Astrocyte (in vitro differentiated cells and primary cell): ENCODE measurements around the gene ZNF276. TPM values are rescaled to one million over a fixed set of nuclear protein-coding genes. Genes with fewer than 3 reads are reported as not detected.

Source experiments
- DNase-seq: peaks from one replicate; pipeline ENCODE4 v3.0.0-alpha.2; 2010; ENCODE audit warnings: low read depth
- FAIRE-seq: peaks from 2 replicates; lab custom pipeline; 2011; peaks lifted over from hg19 to GRCh38; lab: Jason Lieb, UNC
- H2AFZ ChIP-seq: 2 replicates; pipeline ENCODE4 v1.6.0; 2012; ENCODE audit warnings: low read depth, low read length, inconsistent platforms
- H3K27ac ChIP-seq: 2 replicates; pipeline ENCODE4 v1.5.1; 2011; ENCODE audit warnings: low read depth, low read length, inconsistent platforms
- H3K27me3 ChIP-seq: 2 replicates; pipeline ENCODE4 v1.6.0; 2011; ENCODE audit warnings: low read length, inconsistent platforms; ENCODE audit not compliant: insufficient read depth
- H3K36me3 ChIP-seq: 2 replicates; pipeline ENCODE4 v1.5.1; 2011; ENCODE audit warnings: low read length, inconsistent platforms; ENCODE audit not compliant: insufficient read depth
- H3K4me1 ChIP-seq: 2 replicates; pipeline ENCODE4 v1.5.1; 2011; ENCODE audit warnings: low read length, inconsistent platforms; ENCODE audit not compliant: insufficient read depth
- H3K4me2 ChIP-seq: 2 replicates; pipeline ENCODE4 v1.6.0; 2012; ENCODE audit warnings: low read length, inconsistent platforms
- H3K4me3 ChIP-seq: 2 replicates; pipeline ENCODE4 v1.5.1; 2011; ENCODE audit warnings: low read depth, mild to moderate bottlenecking, low read length, inconsistent platforms; ENCODE audit not compliant: insufficient read depth
- H3K79me2 ChIP-seq: 2 replicates; pipeline ENCODE4 v1.6.0; 2012; ENCODE audit warnings: mild to moderate bottlenecking, low read length, inconsistent platforms; ENCODE audit not compliant: insufficient read depth
- H3K9ac ChIP-seq: 2 replicates; pipeline ENCODE4 v1.6.0; 2012; ENCODE audit warnings: mild to moderate bottlenecking, low read length, inconsistent platforms
- H3K9me3 ChIP-seq: 2 replicates; pipeline ENCODE4 v1.5.1; 2012; ENCODE audit warnings: low read depth, mild to moderate bottlenecking, low read length, inconsistent platforms; ENCODE audit not compliant: insufficient read depth
- H4K20me1 ChIP-seq: 2 replicates; pipeline ENCODE4 v1.6.0; 2012; ENCODE audit warnings: low read length, inconsistent platforms; ENCODE audit not compliant: insufficient read depth
- H3K27ac Mint-ChIP-seq: one replicate; pipeline ENCODE4 v1.8.0; 2021; ENCODE audit warnings: mild to moderate bottlenecking, mixed read lengths; ENCODE audit not compliant: unreplicated experiment
- H3K27me3 Mint-ChIP-seq: one replicate; pipeline ENCODE4 v1.8.0; 2021; ENCODE audit warnings: low read depth, mixed read lengths; ENCODE audit not compliant: unreplicated experiment
- H3K36me3 Mint-ChIP-seq: one replicate; pipeline ENCODE4 v1.8.0; 2021; ENCODE audit warnings: low read depth, mixed read lengths; ENCODE audit not compliant: unreplicated experiment
- H3K4me1 Mint-ChIP-seq: one replicate; pipeline ENCODE4 v1.8.0; 2021; ENCODE audit warnings: low read depth, mixed read lengths; ENCODE audit not compliant: unreplicated experiment
- H3K4me3 Mint-ChIP-seq: one replicate; pipeline ENCODE4 v1.8.0; 2021; ENCODE audit warnings: mild to moderate bottlenecking, moderate library complexity, mixed read lengths; ENCODE audit not compliant: unreplicated experiment
- H3K9me3 Mint-ChIP-seq: one replicate; pipeline ENCODE4 v1.8.0; 2021; ENCODE audit warnings: mild to moderate bottlenecking, mixed read lengths; ENCODE audit not compliant: unreplicated experiment
- EZH2 ChIP-seq: IDR thresholded peaks from 2 replicates; pipeline ENCODE4 v1.6.1; 2012; ENCODE audit warnings: mild to moderate bottlenecking, low read length, inconsistent platforms; ENCODE audit not compliant: insufficient read depth
- total RNA-seq: library from RNA; stranded (reverse); gene quantifications from 2 replicates; pipeline ENCODE4 v1.2.1, GENCODE V29; 2021
- TF ChIP-seq, protein P1 (sequence below): IDR thresholded peaks from 2 replicates; pipeline ENCODE4 v1.5.1; 2011; ENCODE audit warnings: low read depth, mild to moderate bottlenecking, inconsistent platforms, low read length, moderate library complexity; ENCODE audit not compliant: insufficient read depth

The ZNF276 gene
- total RNA-seq, 1 donor from 2014 or later, result 21.6 TPM

GRCh38 chr16:89672177-89672941, 49.0 kb upstream of the ZNF276 start:
- no peaks in the 10 kb centered on the region for H3K27me3 ChIP-seq
- H3K4me3 ChIP-seq, result no peak overlapping the region
- H3K9ac ChIP-seq, result no peak overlapping the region
- no peak for TF ChIP-seq EZH2
- TF ChIP-seq, protein P1, sequence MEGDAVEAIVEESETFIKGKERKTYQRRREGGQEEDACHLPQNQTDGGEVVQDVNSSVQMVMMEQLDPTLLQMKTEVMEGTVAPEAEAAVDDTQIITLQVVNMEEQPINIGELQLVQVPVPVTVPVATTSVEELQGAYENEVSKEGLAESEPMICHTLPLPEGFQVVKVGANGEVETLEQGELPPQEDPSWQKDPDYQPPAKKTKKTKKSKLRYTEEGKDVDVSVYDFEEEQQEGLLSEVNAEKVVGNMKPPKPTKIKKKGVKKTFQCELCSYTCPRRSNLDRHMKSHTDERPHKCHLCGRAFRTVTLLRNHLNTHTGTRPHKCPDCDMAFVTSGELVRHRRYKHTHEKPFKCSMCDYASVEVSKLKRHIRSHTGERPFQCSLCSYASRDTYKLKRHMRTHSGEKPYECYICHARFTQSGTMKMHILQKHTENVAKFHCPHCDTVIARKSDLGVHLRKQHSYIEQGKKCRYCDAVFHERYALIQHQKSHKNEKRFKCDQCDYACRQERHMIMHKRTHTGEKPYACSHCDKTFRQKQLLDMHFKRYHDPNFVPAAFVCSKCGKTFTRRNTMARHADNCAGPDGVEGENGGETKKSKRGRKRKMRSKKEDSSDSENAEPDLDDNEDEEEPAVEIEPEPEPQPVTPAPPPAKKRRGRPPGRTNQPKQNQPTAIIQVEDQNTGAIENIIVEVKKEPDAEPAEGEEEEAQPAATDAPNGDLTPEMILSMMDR, result no peak
- no peaks in the 10 kb centered on the region for H3K79me2 ChIP-seq
- H3K9me3 ChIP-seq, result no peaks in the 10 kb centered on the region
- peaks cover 8% of the 10 kb centered on the region for H3K4me1 Mint-ChIP-seq
- H3K36me3 ChIP-seq, result no peaks in the 10 kb centered on the region
- no peak overlapping the region for H3K4me2 ChIP-seq
- no peak overlapping the region for H3K4me3 Mint-ChIP-seq
- no peaks in the 10 kb centered on the region for H4K20me1 ChIP-seq
- no peak overlapping the region for H2AFZ ChIP-seq
- H3K27ac ChIP-seq, result no peak overlapping the region
- peak overlapping the region; percentile 41 for H3K27ac Mint-ChIP-seq
- H3K27me3 Mint-ChIP-seq, result no peaks in the 10 kb centered on the region
- peaks cover 1% of the 10 kb centered on the region for H3K9me3 Mint-ChIP-seq
- DNase-seq, result no peak
- H3K4me1 ChIP-seq, result peaks cover 6% of the 10 kb centered on the region
- peaks cover 26% of the 10 kb centered on the region for H3K36me3 Mint-ChIP-seq
- FAIRE-seq, result no peak

GRCh38 chr16:89678258-89678657, 43.1 kb upstream of the ZNF276 start:
- Histone ChIP-seq H3K4me2 (no peak overlapping the region), H3K27me3 (no peaks in the 10 kb centered on the region), H3K9me3 (peaks cover 7% of the 10 kb centered on the region), H2AFZ (no peak overlapping the region), H3K4me1 (no peaks in the 10 kb centered on the region), H4K20me1 (no peaks in the 10 kb centered on the region), H3K4me3 (no peak overlapping the region), H3K9ac (no peak overlapping the region), H3K27ac (no peak overlapping the region), H3K79me2 (no peaks in the 10 kb centered on the region), H3K36me3 (no peaks in the 10 kb centered on the region)
- FAIRE-seq (no peak), DNase-seq (no peak)
- no peaks in the 10 kb centered on the region for H3K4me1 Mint-ChIP-seq
- TF ChIP-seq EZH2, result no peak
- TF ChIP-seq, protein P1, result no peak
- no peaks in the 10 kb centered on the region for H3K27me3 Mint-ChIP-seq
- H3K9me3 Mint-ChIP-seq, result peaks cover 8% of the 10 kb centered on the region
- H3K27ac Mint-ChIP-seq, result no peak overlapping the region
- H3K4me3 Mint-ChIP-seq, result no peak overlapping the region
- H3K36me3 Mint-ChIP-seq, result peaks cover 26% of the 10 kb centered on the region

GRCh38 chr16:89685916-89686315, 35.4 kb upstream of the ZNF276 start:
- no peak overlapping the region for H3K9ac ChIP-seq
- Mint-ChIP-seq H3K27me3 (no peaks in the 10 kb centered on the region), H3K27ac (no peak overlapping the region), H3K4me1 (peaks cover 4% of the 10 kb centered on the region), H3K4me3 (peak overlapping the region; percentile 68), H3K9me3 (peaks cover 15% of the 10 kb centered on the region), H3K36me3 (peaks cover 24% of the 10 kb centered on the region)
- peaks cover 3% of the 10 kb centered on the region for H3K9me3 ChIP-seq
- no peak overlapping the region for H3K4me3 ChIP-seq
- no peak overlapping the region for H2AFZ ChIP-seq
- peaks cover 3% of the 10 kb centered on the region for H3K36me3 ChIP-seq
- H3K27ac ChIP-seq, result no peak overlapping the region
- peaks cover 25% of the 10 kb centered on the region for H3K79me2 ChIP-seq
- H3K4me2 ChIP-seq, result peak overlapping the region; percentile 99
- FAIRE-seq (no peak), DNase-seq (no peak)
- H3K4me1 ChIP-seq, result peaks cover 10% of the 10 kb centered on the region
- peaks cover 14% of the 10 kb centered on the region for H4K20me1 ChIP-seq
- H3K27me3 ChIP-seq, result no peaks in the 10 kb centered on the region
- TF ChIP-seq EZH2, result no peak
- TF ChIP-seq, protein P1, result no peak
